SK-N-SH (cell line): ENCODE measurements around the gene VPS8. TPM values are rescaled to one million over a fixed set of nuclear protein-coding genes. Genes with fewer than 3 reads are reported as not detected.

Source experiments
- CTCF ChIA-PET: fragments of 300-600, 350-600 bp; formaldehyde crosslinking; extraction: SDS; loops from one replicate; lab custom pipeline; 2021; lab: Yijun Ruan, JAX
- POLR2A ChIA-PET: fragments of 350-600 bp; sonication (Branson Sonifier 250); formaldehyde crosslinking; extraction: SDS; loops from one replicate; lab custom pipeline; 2020; ENCODE audit warnings: antibody characterized with exemption, inconsistent platforms; lab: Yijun Ruan, JAX
- DNase-seq: peaks from one replicate; pipeline ENCODE4 v3.0.0; 2012
- H2AFZ ChIP-seq: fragments of 200-600 bp; sonication (generic); 2 replicates; pipeline ENCODE4 v1.8.1; 2016; ENCODE audit warnings: antibody characterized with exemption, mild to moderate bottlenecking, low read depth
- H3F3A ChIP-seq: fragments of 200-600 bp; sonication (generic); replicated peaks from 2 replicates; pipeline ENCODE3; 2016; ENCODE audit warnings: antibody characterized with exemption, mild to moderate bottlenecking; ENCODE audit not compliant: insufficient read depth
- H3K27ac ChIP-seq, 2 experiments: fragments of 200-500 bp in 1 of 2; fragments of 200-600 bp in 1 of 2; sonication (Bioruptor generic) in 1 of 2; sonication (generic), shearing (Covaris generic) in 1 of 2; 2 replicates each; pipeline versions ENCODE4 v1.5.1 to v1.6.1; 2014 to 2016; ENCODE audit warnings: low read depth in 2 of 2, inconsistent platforms in 1 of 2, low read length in 1 of 2, mild to moderate bottlenecking in 1 of 2, mixed read lengths in 1 of 2
- H3K27me3 ChIP-seq: fragments of 200-600 bp; sonication (generic), shearing (Covaris generic); 2 replicates; pipeline ENCODE4 v1.6.1; 2016; ENCODE audit warnings: mixed run types; ENCODE audit not compliant: insufficient read depth
- H3K36me3 ChIP-seq, 2 experiments: fragments of 200-500 bp in 1 of 2; fragments of 200-600 bp in 1 of 2; sonication (Bioruptor generic) in 1 of 2; sonication (generic) in 1 of 2; replicated peaks in 1 of 2; 2 replicates each; pipeline versions ENCODE3 to v1.5.1; 2014 to 2016; ENCODE audit warnings: low read length in 1 of 2, mild to moderate bottlenecking in 1 of 2; ENCODE audit not compliant: insufficient read depth in 2 of 2, control insufficient read depth in 1 of 2
- H3K4me1 ChIP-seq, 2 experiments: fragments of 200-500 bp in 1 of 2; fragments of 200-600 bp in 1 of 2; sonication (Bioruptor generic) in 1 of 2; sonication (generic), shearing (Covaris generic) in 1 of 2; 2 replicates each; pipeline versions ENCODE4 v1.5.1 to v1.6.1; 2014 to 2016; ENCODE audit warnings: low read depth in 1 of 2, low read length in 1 of 2, mixed run types in 1 of 2; ENCODE audit not compliant: insufficient read depth in 2 of 2, control insufficient read depth in 1 of 2
- H3K4me2 ChIP-seq: fragments of 200-600 bp; sonication (generic), shearing (Covaris generic); 2 replicates; pipeline ENCODE4 v1.6.1; 2017; ENCODE audit warnings: mixed run types
- H3K4me3 ChIP-seq, 2 experiments: fragments of 200-500 bp in 1 of 2; fragments of 200-600 bp in 1 of 2; sonication (Bioruptor generic) in 1 of 2; sonication (generic), shearing (Covaris generic) in 1 of 2; 2 replicates each; pipeline versions ENCODE4 v1.5.1 to v1.8.1; 2014 to 2016; ENCODE audit warnings: low read depth in 2 of 2, inconsistent platforms in 1 of 2, low read length in 1 of 2, mild to moderate bottlenecking in 1 of 2, mixed read lengths in 1 of 2, moderate library complexity in 1 of 2
- H3K79me2 ChIP-seq: fragments of 200-600 bp; sonication (generic); 2 replicates; pipeline ENCODE4 v1.8.1; 2017; ENCODE audit warnings: mild to moderate bottlenecking; ENCODE audit not compliant: insufficient read depth
- H3K9ac ChIP-seq: fragments of 200-600 bp; sonication (generic); 2 replicates; pipeline ENCODE4 v1.6.1; 2017; ENCODE audit warnings: mixed run types
- H3K9me2 ChIP-seq: fragments of 200-600 bp; sonication (generic); 2 replicates; pipeline ENCODE4 v1.6.1; 2017; ENCODE audit warnings: mixed run types
- H3K9me3 ChIP-seq: fragments of 200-600 bp; sonication (generic); 2 replicates; pipeline ENCODE4 v1.6.1; 2017; ENCODE audit warnings: mixed run types, mild to moderate bottlenecking, moderate library complexity
- H4K20me1 ChIP-seq: fragments of 200-600 bp; sonication (generic); 2 replicates; pipeline ENCODE4 v1.6.1; 2017; ENCODE audit warnings: mild to moderate bottlenecking, mixed run types; ENCODE audit not compliant: insufficient read depth
- FOSL2 ChIP-seq: IDR thresholded peaks from 2 replicates; pipeline ENCODE4 v1.4.0; 2012; ENCODE audit warnings: low read depth, mild to moderate bottlenecking, moderate library complexity, borderline replicate concordance
- GATA2 ChIP-seq: sonication (generic); formaldehyde crosslinking; IDR thresholded peaks from 2 replicates; pipeline ENCODE4 v1.5.0; 2020; ENCODE audit warnings: mild to moderate bottlenecking, missing genetic modification reagents
- JUND ChIP-seq: IDR thresholded peaks from 2 replicates; pipeline ENCODE4 v1.4.0; 2012
- MEF2A ChIP-seq: IDR thresholded peaks from 2 replicates; pipeline ENCODE4 v1.4.0; 2012; ENCODE audit warnings: low read depth, borderline replicate concordance
- MXI1 ChIP-seq: IDR thresholded peaks from 2 replicates; pipeline ENCODE4 v1.6.1; 2012; ENCODE audit warnings: mild to moderate bottlenecking, low read depth, low read length, improper control_type of control experiment
- NFIC ChIP-seq: IDR thresholded peaks from 2 replicates; pipeline ENCODE4 v1.4.0; 2012; ENCODE audit warnings: borderline replicate concordance
- RCOR1 ChIP-seq: fragments of 150-350 bp; IDR thresholded peaks from 2 replicates; pipeline ENCODE4 v1.6.1; 2017; ENCODE audit warnings: antibody characterized with exemption, low read length
- RFX5 ChIP-seq: IDR thresholded peaks from 2 replicates; pipeline ENCODE4 v1.6.1; 2012; ENCODE audit warnings: mild to moderate bottlenecking, improper control_type of control experiment, low read length
- SIN3A ChIP-seq: IDR thresholded peaks from 2 replicates; pipeline ENCODE4 v1.6.1; 2012; ENCODE audit warnings: low read depth, mild to moderate bottlenecking, low read length, moderate library complexity, borderline replicate concordance
- ZBTB33 ChIP-seq: IDR thresholded peaks from 2 replicates; pipeline ENCODE4 v1.4.0; 2012; ENCODE audit warnings: low read depth, borderline replicate concordance
- WGBS: methylation state at CpG from one replicate; pipeline ENCODE4 v1.1.6; 2017; ENCODE audit warnings: low lambda C conversion rate; 5-methylcytosine and 5-hydroxymethylcytosine counted together
- polyA plus RNA-seq, 3 experiments: library from polyadenylated mRNA; depleted of rRNA; stranded (reverse); fragments of >200 nt; gene quantifications; 2 replicates each; pipeline ENCODE4 v1.2.3, GENCODE V29; 2012
- TF ChIP-seq, protein P1 (sequence below): fragments of 200-600 bp; sonication (generic); IDR thresholded peaks from 2 replicates; pipeline ENCODE4 v1.6.1; 2017; ENCODE audit warnings: antibody characterized with exemption, mild to moderate bottlenecking, moderate library complexity
- TF ChIP-seq, protein P2 (sequence below): IDR thresholded peaks from 2 replicates; pipeline ENCODE4 v1.4.0; 2012; ENCODE audit warnings: low read depth, borderline replicate concordance
- TF ChIP-seq, protein P3 (sequence below): IDR thresholded peaks from 2 replicates; pipeline ENCODE4 v1.4.0; 2012; ENCODE audit warnings: low read depth
- TF ChIP-seq, protein P4 (sequence below): IDR thresholded peaks from 2 replicates; pipeline ENCODE4; 2012

VPS8 gene
- polyA plus RNA-seq, 1 of the 3 experiments (the other 2 are of a cell fraction): 12.8 TPM

- no peak for DNase-seq
- POLR2A ChIA-PET: no interaction called here
- H3K79me2 ChIP-seq: no peaks in the 10 kb centered on the region
- CTCF ChIA-PET: no interaction called here
- no peaks in the 10 kb centered on the region for H3K9me3 ChIP-seq
- peaks cover 15 to 33% of the 10 kb centered on the region in 2 experiments for H3K36me3 ChIP-seq
- WGBS: 82% methylated on average over 3 of the region's 3 CpGs
- TF ChIP-seq GATA2 (CRISPR knock-in tag) (no peak), FOSL2 (no peak)
- TF ChIP-seq, protein P1, sequence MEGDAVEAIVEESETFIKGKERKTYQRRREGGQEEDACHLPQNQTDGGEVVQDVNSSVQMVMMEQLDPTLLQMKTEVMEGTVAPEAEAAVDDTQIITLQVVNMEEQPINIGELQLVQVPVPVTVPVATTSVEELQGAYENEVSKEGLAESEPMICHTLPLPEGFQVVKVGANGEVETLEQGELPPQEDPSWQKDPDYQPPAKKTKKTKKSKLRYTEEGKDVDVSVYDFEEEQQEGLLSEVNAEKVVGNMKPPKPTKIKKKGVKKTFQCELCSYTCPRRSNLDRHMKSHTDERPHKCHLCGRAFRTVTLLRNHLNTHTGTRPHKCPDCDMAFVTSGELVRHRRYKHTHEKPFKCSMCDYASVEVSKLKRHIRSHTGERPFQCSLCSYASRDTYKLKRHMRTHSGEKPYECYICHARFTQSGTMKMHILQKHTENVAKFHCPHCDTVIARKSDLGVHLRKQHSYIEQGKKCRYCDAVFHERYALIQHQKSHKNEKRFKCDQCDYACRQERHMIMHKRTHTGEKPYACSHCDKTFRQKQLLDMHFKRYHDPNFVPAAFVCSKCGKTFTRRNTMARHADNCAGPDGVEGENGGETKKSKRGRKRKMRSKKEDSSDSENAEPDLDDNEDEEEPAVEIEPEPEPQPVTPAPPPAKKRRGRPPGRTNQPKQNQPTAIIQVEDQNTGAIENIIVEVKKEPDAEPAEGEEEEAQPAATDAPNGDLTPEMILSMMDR: no peak
- TF ChIP-seq, all 33 proteins: peak for 0
- Histone ChIP-seq H2AFZ (no peak overlapping the region), H3K27me3 (no peaks in the 10 kb centered on the region), H3F3A (no peaks in the 10 kb centered on the region), H3K9me2 (no peaks in the 10 kb centered on the region), H3K4me3 (no peak overlapping the region), H3K4me2 (no peak overlapping the region), H4K20me1 (no peaks in the 10 kb centered on the region), H3K9ac (no peak overlapping the region), H3K4me1 (no peaks in the 10 kb centered on the region), H3K27ac (no peak overlapping the region)
These were observed 158.2 kb downstream of the VPS8 start for GRCh38 chr3:184970186-184970585.

- 58% methylated on average over 1 of the region's 1 CpG for WGBS
- H3K9me3 ChIP-seq: no peaks in the 10 kb centered on the region
- H2AFZ ChIP-seq: no peak overlapping the region
- H3K9ac ChIP-seq: no peak overlapping the region
- no peaks in the 10 kb centered on the region for H3K79me2 ChIP-seq
- TF ChIP-seq, protein P2, sequence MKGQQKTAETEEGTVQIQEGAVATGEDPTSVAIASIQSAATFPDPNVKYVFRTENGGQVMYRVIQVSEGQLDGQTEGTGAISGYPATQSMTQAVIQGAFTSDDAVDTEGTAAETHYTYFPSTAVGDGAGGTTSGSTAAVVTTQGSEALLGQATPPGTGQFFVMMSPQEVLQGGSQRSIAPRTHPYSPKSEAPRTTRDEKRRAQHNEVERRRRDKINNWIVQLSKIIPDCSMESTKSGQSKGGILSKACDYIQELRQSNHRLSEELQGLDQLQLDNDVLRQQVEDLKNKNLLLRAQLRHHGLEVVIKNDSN: no peak
- no peak for TF ChIP-seq NFIC
- TF ChIP-seq, protein P3, sequence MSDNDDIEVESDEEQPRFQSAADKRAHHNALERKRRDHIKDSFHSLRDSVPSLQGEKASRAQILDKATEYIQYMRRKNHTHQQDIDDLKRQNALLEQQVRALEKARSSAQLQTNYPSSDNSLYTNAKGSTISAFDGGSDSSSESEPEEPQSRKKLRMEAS: no peak
- TF ChIP-seq RCOR1: no peak
- TF ChIP-seq JUND: no peak
- TF ChIP-seq ZBTB33: no peak
- no peak for TF ChIP-seq RFX5
- TF ChIP-seq MXI1: no peak
- TF ChIP-seq MEF2A: no peak
- TF ChIP-seq SIN3A: no peak
- TF ChIP-seq, protein P4, sequence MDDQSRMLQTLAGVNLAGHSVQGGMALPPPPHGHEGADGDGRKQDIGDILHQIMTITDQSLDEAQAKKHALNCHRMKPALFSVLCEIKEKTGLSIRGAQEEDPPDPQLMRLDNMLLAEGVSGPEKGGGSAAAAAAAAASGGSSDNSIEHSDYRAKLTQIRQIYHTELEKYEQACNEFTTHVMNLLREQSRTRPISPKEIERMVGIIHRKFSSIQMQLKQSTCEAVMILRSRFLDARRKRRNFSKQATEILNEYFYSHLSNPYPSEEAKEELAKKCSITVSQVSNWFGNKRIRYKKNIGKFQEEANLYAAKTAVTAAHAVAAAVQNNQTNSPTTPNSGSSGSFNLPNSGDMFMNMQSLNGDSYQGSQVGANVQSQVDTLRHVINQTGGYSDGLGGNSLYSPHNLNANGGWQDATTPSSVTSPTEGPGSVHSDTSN: no peak
- TF ChIP-seq, protein P1: no peak
- H3K27ac ChIP-seq: no peak overlapping the region
- H3K4me2 ChIP-seq: no peak overlapping the region
- CTCF ChIA-PET: no interaction called here
- peaks cover 4 to 19% of the 10 kb centered on the region in 2 experiments for H3K36me3 ChIP-seq
- H3F3A ChIP-seq: no peaks in the 10 kb centered on the region
- H3K27me3 ChIP-seq: no peaks in the 10 kb centered on the region
- DNase-seq: no peak
- no peaks in the 10 kb centered on the region for H4K20me1 ChIP-seq
- no peak overlapping the region for H3K4me3 ChIP-seq
- POLR2A ChIA-PET: no interaction called here
- no peaks in the 10 kb centered on the region for H3K9me2 ChIP-seq
- H3K4me1 ChIP-seq: no peaks in the 10 kb centered on the region; a peak in 1 of 4 replicates
These were observed 165.8 kb downstream of the VPS8 start for GRCh38 chr3:184977796-184978195.
